ENCODE data around the gene TMPRSS3. TPM values are rescaled to one million over a fixed set of nuclear protein-coding genes. Genes with fewer than 3 reads are reported as not detected.

Gene TMPRSS3
- total and polyA plus RNA-seq, 2 donors (not counting 1 experiment from before 2014, with no cell fraction given) = 0.10 to 0.12 TPM

- no CpG with 5 or more reads among the region's 4 CpGs for WGBS (ENCODE audit: insufficient coverage)
- H3K4me2 ChIP-seq (replicated peaks; ENCODE audit: low read depth, low read length, poor library complexity, severe bottlenecking) = no peak overlapping the region
- no peak overlapping the region for H3K27ac ChIP-seq (ENCODE audit: low read length in 2 of 2)
- TF ChIP-seq EZH2 (IDR thresholded peaks at IDR 0.05; ENCODE audit: borderline replicate concordance, insufficient read depth, low read depth, low read length, poor library complexity, severe bottlenecking) (no peak), CTCF (IDR thresholded peaks at IDR 0.05) (no peak)
- DNase-seq (no peak), ATAC-seq (ENCODE audit: low read depth) (no peak)
- H3K4me3 ChIP-seq (ENCODE audit: control extremely low read depth in 1 of 5, extremely low read depth in 1 of 5, insufficient read depth in 1 of 5, low read depth in 2 of 5, low read length in 4 of 5) = no peak overlapping the region
- H3K9me3 ChIP-seq (ENCODE audit: control extremely low read depth in 1 of 3, control insufficient read depth in 2 of 3, insufficient read depth in 1 of 3, low read length in 2 of 3) = no peaks in the 10 kb centered on the region
- H3K36me3 ChIP-seq (replicated peaks in 1 of 2; ENCODE audit: control extremely low read depth in 1 of 2, control insufficient read depth in 1 of 2, extremely low read depth in 1 of 2, insufficient read depth in 2 of 2, low read length in 1 of 2) = no peaks in the 10 kb centered on the region
- no peaks in the 10 kb centered on the region for H3K4me1 ChIP-seq (ENCODE audit: control insufficient read depth in 2 of 2, insufficient read depth in 2 of 2, low read length in 2 of 2)
- peaks cover 0 to 7% (median 1%) of the 10 kb centered on the region in 4 experiments for H3K27me3 ChIP-seq (replicated peaks in 1 of 4; ENCODE audit: control extremely low read depth in 1 of 4, control insufficient read depth in 3 of 4, insufficient read depth in 4 of 4, low read length in 3 of 4)
- Mint-ChIP-seq H3K4me1 (no peaks in the 10 kb centered on the region), H3K27ac (no peak overlapping the region), H3K4me3 (no peak overlapping the region), H3K9me3 (ENCODE audit: insufficient read depth) (no peaks in the 10 kb centered on the region), H3K27me3 (no peaks in the 10 kb centered on the region)
- no peaks in the 10 kb centered on the region for H3K79me2 ChIP-seq (ENCODE audit: control insufficient read depth, insufficient read depth, low read length)
- H3K9ac ChIP-seq (ENCODE audit: low read length) = no peak overlapping the region
- intact Hi-C loops (cut with micrococcal nuclease) = no loop called here
- H2AFZ ChIP-seq (ENCODE audit: insufficient read depth, low read depth, low read length, poor library complexity, severe bottlenecking) = no peak overlapping the region
- CTCF ChIA-PET = no interaction called here
- H4K20me1 ChIP-seq (ENCODE audit: control insufficient read depth, insufficient read depth, low read length, poor library complexity, severe bottlenecking) = no peaks in the 10 kb centered on the region
- POLR2A ChIA-PET = no interaction called here
Observed at GRCh38 chr21:42344631-42345030, 51.2 kb downstream of the TMPRSS3 start.

- Mint-ChIP-seq H3K27me3 (no peaks in the 10 kb centered on the region), H3K27ac (no peak overlapping the region), H3K4me1 (no peaks in the 10 kb centered on the region), H3K9me3 (ENCODE audit: insufficient read depth) (no peaks in the 10 kb centered on the region), H3K4me3 (no peak overlapping the region)
- H3K36me3 ChIP-seq (replicated peaks in 1 of 2; ENCODE audit: control extremely low read depth in 1 of 2, control insufficient read depth in 1 of 2, extremely low read depth in 1 of 2, insufficient read depth in 2 of 2, low read length in 1 of 2) = no peaks in the 10 kb centered on the region
- H3K9ac ChIP-seq (ENCODE audit: low read length) = no peak overlapping the region
- no peak for DNase-seq
- no peaks in the 10 kb centered on the region for H3K4me1 ChIP-seq (ENCODE audit: control insufficient read depth in 2 of 2, insufficient read depth in 2 of 2, low read length in 2 of 2)
- CTCF ChIA-PET = no interaction called here
- WGBS (ENCODE audit: insufficient coverage) = 86% methylated on average over 10 of the region's 11 CpGs
- POLR2A ChIA-PET = no interaction called here
- H3K4me3 ChIP-seq (ENCODE audit: control extremely low read depth in 1 of 5, extremely low read depth in 1 of 5, insufficient read depth in 1 of 5, low read depth in 2 of 5, low read length in 4 of 5) = no peak overlapping the region
- peaks cover 0 to 7% (median 1%) of the 10 kb centered on the region in 4 experiments for H3K27me3 ChIP-seq (replicated peaks in 1 of 4; ENCODE audit: control extremely low read depth in 1 of 4, control insufficient read depth in 3 of 4, insufficient read depth in 4 of 4, low read length in 3 of 4)
- H3K4me2 ChIP-seq (replicated peaks; ENCODE audit: low read depth, low read length, poor library complexity, severe bottlenecking) = no peak overlapping the region
- H3K79me2 ChIP-seq (ENCODE audit: control insufficient read depth, insufficient read depth, low read length) = no peaks in the 10 kb centered on the region
- no peaks in the 10 kb centered on the region for H4K20me1 ChIP-seq (ENCODE audit: control insufficient read depth, insufficient read depth, low read length, poor library complexity, severe bottlenecking)
- no peaks in the 10 kb centered on the region for H3K9me3 ChIP-seq (ENCODE audit: control extremely low read depth in 1 of 3, control insufficient read depth in 2 of 3, insufficient read depth in 1 of 3, low read length in 2 of 3)
- H2AFZ ChIP-seq (ENCODE audit: insufficient read depth, low read depth, low read length, poor library complexity, severe bottlenecking) = no peak overlapping the region
- intact Hi-C loops (cut with micrococcal nuclease) = no loop called here
- no peak for ATAC-seq (ENCODE audit: low read depth)
- no peak overlapping the region for H3K27ac ChIP-seq (ENCODE audit: low read length in 2 of 2)
- TF ChIP-seq EZH2 (IDR thresholded peaks at IDR 0.05; ENCODE audit: borderline replicate concordance, insufficient read depth, low read depth, low read length, poor library complexity, severe bottlenecking) = no peak
- TF ChIP-seq CTCF (IDR thresholded peaks at IDR 0.05) = no peak
Observed at GRCh38 chr21:42343963-42344510, 51.8 kb downstream of the TMPRSS3 start.

Data from B cell (primary cell).